ENCODE results near the gene PRKCA. TPM values are rescaled to one million over a fixed set of nuclear protein-coding genes. Genes with fewer than 3 reads are reported as not detected.
"Not testable (repeated sequence)": the region's sequence is repeated elsewhere in the genome, so short reads cannot be mapped to it uniquely, and the experiment has no call there.

PRKCA gene
- total RNA-seq, 1 donor from 2014 or later: 127 TPM

- no peak for DNase-seq (ENCODE audit: low spot score)
Measured at GRCh38 chr17:66713533-66714042, 411.2 kb downstream of the PRKCA start.

GRCh38 chr17:66714046-66715023, 411.9 kb downstream of the PRKCA start:
- DNase-seq (ENCODE audit: low spot score): no peak

- no peak for DNase-seq (ENCODE audit: low spot score)
Measured at GRCh38 chr17:66715076-66715675, 412.8 kb downstream of the PRKCA start.

- DNase-seq (ENCODE audit: low spot score): peak; percentile 26
Measured at GRCh38 chr17:66715745-66716156, 413.3 kb downstream of the PRKCA start.

- no peak for DNase-seq (ENCODE audit: low spot score)
Measured at GRCh38 chr17:66716236-66717026, 414.0 kb downstream of the PRKCA start.

- DNase-seq (ENCODE audit: low spot score): no peak
Measured at GRCh38 chr17:66717641-66718058, 415.2 kb downstream of the PRKCA start.

GRCh38 chr17:66720027-66720426, 417.6 kb downstream of the PRKCA start:
- DNase-seq (ENCODE audit: low spot score): no peak

GRCh38 chr17:66720567-66720966, 418.2 kb downstream of the PRKCA start:
- no peak for DNase-seq (ENCODE audit: low spot score)

GRCh38 chr17:66722341-66722740, 419.9 kb downstream of the PRKCA start:
- no peak for DNase-seq (ENCODE audit: low spot score)

- DNase-seq (ENCODE audit: low spot score): peak; percentile 25
Measured at GRCh38 chr17:66724581-66725341, 422.3 kb downstream of the PRKCA start.

- DNase-seq (ENCODE audit: low spot score): not testable (repeated sequence)
Measured at GRCh38 chr17:66725438-66725837, 423.0 kb downstream of the PRKCA start.

- DNase-seq (ENCODE audit: low spot score): no peak
Measured at GRCh38 chr17:66725956-66726355, 423.5 kb downstream of the PRKCA start.

GRCh38 chr17:66726371-66726770, 424.0 kb downstream of the PRKCA start:
- no peak for DNase-seq (ENCODE audit: low spot score)

GRCh38 chr17:66726846-66727245, 424.4 kb downstream of the PRKCA start:
- no peak for DNase-seq (ENCODE audit: low spot score)

GRCh38 chr17:66727634-66728570, 425.5 kb downstream of the PRKCA start:
- peak; percentile 36 for DNase-seq (ENCODE audit: low spot score)

GRCh38 chr17:66730461-66730923, 428.1 kb downstream of the PRKCA start:
- DNase-seq (ENCODE audit: low spot score): no peak

- no peak for DNase-seq (ENCODE audit: low spot score)
Measured at GRCh38 chr17:66733759-66734158, 431.3 kb downstream of the PRKCA start.

GRCh38 chr17:66734186-66734943, 432.0 kb downstream of the PRKCA start:
- no peak for DNase-seq (ENCODE audit: low spot score)

- no peak for DNase-seq (ENCODE audit: low spot score)
Measured at GRCh38 chr17:66737524-66737923, 435.1 kb downstream of the PRKCA start.
